DMS114 treated with DMSO at 0.1 percent for 48 hours (cell line): ENCODE measurements around the gene PRM3.

Experiments
- DNase-seq: peaks from one replicate; lab custom pipeline; 2025; ENCODE audit not compliant: unreplicated experiment; lab: John Stamatoyannopoulos, UW

Gene PRM3, protein sequence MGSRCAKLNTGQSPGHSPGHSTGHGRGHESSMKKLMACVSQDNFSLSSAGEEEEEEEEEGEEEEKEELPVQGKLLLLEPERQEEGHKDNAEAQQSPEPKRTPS

DNA sequence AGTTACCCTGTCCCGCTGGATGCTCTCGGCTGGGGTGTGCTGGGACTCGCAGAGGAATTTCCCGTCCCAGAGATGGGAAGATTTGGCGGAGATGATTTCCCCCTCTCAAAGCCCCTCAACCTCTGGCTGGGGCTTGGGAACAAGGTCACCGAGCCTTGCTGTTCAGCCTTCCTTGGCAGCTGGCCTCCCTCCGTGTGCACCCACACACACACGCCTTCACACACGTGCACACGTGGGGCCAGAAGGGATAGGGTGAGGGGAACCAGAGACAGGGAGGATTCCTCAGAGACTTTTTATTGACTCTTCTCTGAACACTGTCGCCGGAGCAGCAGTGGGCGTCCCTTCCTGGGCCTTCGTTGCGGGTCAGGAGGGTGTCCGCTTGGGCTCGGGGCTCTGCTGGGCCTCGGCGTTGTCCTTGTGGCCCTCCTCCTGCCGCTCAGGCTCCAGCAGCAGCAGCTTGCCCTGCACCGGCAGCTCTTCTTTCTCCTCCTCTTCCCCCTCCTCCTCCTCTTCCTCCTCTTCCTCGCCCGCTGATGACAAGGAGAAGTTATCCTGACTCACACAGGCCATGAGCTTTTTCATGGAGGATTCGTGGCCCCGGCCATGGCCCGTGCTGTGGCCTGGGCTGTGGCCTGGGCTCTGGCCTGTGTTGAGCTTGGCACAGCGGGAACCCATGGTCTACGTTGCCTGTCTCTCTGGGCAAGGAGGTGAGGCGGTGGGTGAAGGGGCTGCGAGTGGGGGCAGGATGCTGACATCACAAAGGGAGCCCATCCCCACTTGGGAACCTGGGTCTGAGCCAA is at the start of gene PRM3:
TSS of gene PRM3 (minus strand) at position 709 of the 800 bp plus-strand sequence. CDS start at position 675, 34 bp downstream.
- no peak for DNase-seq

DNA sequence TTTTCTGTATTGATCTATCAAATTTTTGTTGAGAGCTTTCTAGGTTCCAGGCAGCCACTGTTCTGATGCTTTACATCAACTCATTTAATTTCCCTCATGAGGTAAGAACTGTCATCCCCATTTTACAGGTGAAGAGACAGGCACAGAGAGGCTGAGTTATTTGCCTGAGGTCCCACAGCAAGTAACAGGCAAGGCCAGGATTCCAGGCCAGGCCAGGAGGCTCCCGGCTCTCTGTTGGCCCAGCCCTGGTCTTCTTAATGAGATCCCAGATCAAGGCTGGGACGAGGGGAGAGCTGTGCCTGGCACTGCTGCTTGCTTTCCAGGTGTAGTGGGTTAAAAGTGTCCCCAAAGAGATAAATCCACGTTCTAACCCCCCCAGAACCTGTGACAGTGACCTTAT is 49.4 kb upstream of the PRM3 start:
- DNase-seq = no peak

DNA sequence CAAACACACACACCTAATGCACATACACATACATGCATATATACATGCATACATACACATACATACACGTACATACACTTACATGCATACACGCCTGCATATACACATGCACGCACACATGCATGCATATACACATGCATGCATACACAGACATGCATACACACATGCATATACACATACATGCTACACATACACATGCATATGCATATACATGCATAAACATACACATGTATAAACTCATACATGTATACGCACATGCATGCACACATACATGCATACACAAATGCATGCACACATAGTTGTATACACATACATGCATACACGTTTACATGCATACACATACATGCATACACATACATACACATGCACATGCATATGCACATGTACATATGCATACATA is 48.2 kb upstream of the PRM3 start:
- DNase-seq = no peak

DNA sequence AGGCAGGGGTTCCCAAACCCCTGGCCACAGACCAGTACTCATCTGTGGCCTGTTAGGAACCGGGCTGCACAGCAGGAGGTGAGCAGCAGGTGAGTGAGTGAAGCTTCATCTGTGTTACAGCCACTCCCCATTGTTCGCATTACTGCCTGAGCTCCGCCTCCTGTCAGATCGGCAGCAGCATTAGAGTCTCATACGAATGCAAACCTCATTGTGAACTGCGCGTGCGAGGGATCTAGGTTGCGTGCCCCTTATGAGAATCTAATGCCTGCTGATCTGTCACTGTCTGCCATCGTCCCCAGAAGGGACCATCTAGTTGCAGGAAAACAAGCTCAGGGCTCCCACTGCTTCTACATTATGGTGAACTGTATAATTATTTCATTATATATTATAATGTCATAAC is 46.7 kb upstream of the PRM3 start:
- no peak for DNase-seq

DNA sequence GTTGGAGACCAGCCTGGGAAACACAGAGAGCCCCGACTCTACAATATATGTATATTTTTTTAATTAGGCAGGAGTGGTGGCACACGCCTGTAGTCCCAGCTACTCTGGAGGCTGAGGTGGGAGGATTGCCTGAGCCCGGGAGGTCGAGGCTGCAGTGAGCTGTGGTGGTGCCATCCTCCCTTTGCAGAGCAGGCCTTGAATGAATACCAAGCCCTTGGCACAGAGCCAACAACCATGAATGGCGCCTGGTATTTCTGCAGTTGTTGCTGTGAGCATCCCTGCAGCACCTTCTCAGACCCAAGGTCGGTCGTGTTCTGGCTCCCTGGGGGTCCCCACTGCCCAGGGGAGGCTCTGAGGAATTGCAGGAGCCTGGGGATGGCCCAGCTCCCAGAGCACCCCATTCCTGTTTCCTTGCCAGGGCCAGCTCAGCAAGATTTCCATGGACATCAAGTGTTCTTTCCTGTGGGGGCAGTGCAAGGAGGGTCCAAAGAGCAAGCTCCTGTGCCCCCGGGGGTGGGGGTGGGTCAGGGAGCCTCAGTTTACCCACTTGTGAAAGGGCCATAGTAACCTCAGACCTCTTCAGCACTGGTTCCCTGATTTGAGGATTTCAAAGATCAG is 46.2 kb upstream of the PRM3 start:
- DNase-seq = no peak

DNA sequence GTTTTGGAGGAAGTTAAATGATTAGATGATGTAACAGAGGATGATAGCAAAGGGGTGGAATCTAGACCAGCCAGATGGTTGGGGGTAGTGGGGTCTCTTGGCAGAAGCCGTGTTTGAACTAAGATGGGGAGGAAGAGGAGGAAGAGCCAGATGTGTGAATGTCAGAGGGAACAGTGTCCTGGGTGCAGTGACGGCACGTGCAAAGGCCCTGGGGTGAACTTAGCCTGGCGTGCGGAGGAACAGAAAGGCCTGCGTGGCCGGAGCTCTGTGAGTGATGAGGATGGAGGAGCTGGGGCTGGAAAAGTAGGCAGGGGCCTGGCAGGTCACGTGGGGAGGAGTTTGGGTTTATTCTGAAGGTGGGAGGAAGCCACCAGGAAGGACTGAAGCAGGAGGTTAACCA is 45.4 kb upstream of the PRM3 start:
- no peak for DNase-seq

DNA sequence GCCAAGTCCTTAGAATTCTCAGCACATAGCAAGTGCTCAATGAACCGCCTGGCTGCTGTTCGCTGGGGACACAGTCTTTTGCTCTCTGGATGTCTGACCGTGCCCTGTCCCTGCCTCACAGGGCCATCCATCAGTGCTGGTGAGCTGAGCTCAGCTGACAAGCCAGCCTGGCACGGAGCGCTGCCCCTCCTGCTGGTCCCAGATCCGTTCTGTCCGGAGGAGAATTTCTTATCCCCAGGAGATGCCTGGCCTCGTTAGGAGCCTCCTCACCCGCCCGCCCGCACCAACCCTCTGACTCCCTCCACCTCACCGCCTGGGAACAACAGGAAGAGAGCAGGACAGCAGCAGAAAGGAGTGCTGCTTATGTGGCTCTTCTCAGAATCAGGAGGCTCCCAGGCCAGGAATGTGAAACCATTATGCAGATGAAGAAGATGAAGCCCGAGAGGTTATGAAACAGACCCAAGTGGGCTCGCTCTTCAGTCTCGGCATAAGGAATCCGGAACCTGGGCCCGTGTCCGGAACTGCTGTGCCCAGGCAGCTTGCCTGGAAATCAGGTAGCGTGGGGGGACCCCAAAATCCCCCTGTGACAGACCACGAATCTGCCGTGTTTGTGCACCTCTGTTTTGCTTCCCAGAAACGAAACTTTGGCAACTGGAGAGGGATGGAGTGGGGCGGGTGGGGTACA is 43.0 kb upstream of the PRM3 start:
- no peak for DNase-seq

DNA sequence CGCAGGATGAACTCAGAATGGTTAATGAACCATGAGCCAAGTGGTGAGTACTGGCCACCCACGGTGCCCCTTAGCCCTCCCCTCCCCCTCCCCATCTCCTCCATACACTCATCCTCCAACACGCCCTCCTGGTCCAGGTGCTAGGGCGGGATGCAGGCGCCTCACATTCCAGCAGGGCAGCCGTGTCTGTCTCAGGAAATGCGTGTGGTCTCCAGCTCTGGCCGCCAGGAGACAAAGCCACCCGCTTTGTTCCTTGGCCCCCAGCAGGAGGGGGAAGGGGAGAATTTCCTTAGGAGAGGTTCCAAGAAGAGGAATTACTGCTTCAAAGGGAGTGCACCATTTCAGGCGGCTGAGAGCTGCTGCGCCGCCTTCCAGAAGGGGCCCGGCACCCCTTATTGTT is 42.1 kb upstream of the PRM3 start:
- DNase-seq = no peak

DNA sequence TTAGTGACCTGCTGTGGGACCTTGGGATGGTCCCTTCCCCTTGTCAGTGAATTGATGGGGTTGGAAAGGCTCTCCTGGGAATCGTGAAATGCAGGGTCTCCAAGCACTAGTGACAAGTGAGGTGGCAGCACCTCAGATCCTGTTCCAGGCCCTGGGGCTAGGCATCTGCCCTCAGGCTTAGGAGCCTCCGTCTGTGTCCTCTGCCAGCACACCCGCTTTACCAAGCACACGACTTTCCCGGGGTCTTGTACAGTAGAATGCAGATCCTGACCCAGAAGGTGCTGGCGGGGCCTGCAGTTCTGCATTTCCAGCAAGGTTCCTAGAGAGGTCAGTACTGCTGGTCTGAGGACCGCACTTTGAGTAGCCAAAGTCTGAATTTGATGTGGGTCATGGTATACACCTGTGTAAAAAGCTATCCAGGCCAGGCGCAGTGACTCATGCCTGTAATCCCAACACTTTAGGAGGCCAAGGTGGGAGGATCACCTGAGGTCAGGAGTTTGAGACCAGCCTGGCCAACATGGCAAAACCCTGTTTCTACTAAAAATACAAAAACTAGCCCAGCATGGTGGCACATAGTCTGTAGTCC is 41.0 kb upstream of the PRM3 start:
- DNase-seq = no peak

DNA sequence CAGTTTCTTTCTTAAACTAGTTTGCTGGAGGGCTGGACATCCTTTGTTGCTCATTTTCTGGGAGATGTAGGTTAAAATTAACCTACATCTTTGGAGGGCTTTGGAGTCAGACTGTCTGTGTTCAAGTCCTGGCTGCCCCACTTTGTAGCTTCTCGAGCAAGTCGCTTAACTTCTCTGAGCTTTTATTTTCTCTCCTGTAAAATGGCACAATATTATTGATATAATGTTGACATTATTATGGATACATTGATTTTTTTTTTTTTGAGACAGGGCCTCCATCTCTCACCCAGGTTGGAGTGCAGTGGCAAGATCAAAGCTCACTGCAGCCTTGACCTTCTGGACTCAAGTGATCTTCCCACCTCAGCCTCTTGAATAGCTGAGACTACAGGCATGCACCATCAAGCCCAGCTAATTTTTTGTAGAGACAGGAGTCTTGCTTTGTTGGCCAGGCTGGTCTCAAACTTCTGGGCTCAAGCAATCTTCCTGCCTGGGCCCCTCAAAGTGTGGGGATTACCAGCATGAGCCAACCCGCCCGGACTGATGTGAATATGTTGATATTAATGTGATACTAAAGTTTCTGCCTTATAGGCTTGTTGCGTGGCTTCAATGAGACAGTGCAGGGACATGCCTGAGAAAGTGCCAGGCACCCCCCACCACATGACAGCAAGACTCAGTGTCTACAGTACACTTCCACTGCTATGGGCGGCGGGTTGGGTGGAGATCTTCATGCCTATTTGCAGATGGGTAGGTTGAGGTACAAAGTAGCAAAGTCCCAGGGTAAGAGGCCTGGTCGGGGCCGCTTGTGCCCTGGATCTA is 40.3 kb upstream of the PRM3 start:
- DNase-seq = no peak

DNA sequence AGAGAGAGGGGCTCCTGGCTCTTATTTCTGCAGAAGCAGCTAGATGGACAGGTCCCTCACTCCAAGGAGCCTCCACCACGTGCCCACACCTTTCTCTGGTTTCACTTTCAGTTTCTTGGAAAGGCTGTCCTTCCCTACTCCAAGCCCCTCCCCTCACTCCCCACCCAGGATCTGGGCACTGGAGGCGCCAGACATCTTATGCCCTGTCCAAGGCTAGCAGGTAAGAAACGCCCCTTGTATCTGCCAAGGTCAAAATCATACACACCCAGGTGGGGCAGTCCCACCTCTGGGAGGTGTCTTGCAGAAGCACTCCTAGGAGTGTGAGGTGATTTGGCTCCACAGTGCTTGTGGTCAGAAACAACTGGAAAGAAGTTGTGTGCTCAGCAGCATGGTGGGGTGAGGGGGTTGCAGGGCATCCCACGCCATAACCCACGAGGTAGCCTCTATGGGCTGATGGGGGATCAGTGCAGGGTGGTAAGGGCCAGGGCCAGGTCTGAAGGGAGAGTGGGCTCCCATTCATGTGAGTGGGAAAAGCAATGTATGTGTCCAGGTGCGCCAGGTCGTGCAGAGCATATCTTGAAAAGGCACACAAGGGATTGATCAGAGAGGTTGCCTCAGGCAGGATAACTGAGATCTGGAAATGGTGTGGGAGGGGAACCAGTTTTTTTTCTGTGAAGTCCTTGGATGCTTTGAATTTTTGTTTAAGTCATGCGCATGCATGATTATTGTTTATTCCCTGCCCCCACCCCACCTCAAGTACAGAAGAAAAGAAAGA is 39.5 kb upstream of the PRM3 start:
- no peak for DNase-seq

DNA sequence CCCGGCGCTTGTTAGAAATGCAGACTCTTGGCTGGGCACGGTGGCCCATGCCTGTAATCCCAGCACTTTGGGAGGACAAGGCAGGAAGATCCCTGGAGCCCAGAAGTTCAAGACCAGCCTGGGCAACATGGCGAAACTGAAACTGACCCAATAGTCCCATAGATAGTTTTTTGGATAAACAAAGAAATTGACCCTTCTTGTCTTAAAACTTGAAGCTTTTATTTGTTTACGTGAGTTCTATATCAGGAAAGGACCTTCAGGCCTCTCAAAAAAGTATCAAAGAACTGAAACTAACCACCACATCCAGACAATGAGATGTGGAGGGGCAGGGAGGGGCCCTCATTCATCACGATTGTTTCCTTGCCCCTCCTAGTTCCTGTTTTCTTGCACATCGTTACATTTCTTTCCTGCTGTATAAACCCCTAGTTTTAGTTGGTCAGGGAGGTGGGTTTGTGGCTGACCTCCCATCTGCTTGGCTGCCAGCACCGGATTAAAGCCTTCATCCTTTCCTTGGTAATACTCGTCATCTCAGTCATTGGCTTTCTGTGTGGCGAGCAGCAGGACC is 37.6 kb upstream of the PRM3 start:
- DNase-seq = no peak

DNA sequence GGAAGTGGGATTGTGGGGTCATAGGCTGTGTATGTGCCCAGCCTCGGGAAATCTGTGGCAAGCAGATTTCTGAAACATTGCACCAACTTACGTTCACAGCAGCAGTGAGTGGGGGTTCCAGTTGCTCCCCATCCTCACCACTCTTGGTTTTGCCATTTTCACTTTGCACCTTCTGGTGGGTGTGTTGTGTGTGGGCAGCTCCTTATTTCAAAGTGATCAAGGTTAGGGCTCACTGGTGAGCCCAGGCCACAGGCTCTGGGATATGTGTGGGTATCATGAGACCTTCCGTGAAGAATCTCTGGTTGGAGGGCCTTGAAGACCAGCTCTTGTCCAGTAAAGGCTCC is 37.2 kb upstream of the PRM3 start:
- no peak for DNase-seq

DNA sequence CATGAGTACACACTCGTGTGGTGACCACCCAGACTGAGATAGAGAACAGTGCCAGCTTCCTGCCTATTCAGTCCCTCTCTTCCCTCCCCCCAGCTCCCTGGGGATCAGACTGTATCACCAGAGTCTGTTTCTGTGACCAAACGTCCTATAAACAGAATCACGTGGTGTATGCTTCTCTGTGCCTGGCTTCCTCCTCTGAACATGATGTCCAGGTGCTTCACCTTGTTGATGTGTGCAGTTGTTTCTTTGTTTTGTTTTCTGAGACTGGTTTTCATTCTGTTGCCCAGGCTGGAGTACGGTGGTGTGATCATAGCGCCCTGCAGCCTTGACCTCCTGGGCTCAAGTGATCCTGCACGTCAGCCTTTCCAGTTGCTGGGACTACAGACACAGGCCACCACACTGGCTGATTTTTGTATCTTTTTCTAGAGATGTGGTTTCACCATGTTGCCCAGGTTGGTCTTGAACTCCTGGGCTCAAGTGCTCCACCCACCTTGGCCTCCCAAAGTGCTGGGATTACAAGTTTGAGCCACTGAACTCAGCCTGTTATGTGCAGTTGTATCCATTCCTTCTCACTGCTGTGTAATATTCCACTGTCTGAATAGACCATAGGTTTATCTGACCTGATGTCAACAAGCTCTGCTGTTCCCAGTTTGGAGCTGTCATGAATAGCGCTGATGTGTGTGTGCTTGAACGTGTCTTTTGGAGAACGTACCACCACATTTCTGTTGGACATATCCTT is 36.6 kb upstream of the PRM3 start:
- DNase-seq = no peak

DNA sequence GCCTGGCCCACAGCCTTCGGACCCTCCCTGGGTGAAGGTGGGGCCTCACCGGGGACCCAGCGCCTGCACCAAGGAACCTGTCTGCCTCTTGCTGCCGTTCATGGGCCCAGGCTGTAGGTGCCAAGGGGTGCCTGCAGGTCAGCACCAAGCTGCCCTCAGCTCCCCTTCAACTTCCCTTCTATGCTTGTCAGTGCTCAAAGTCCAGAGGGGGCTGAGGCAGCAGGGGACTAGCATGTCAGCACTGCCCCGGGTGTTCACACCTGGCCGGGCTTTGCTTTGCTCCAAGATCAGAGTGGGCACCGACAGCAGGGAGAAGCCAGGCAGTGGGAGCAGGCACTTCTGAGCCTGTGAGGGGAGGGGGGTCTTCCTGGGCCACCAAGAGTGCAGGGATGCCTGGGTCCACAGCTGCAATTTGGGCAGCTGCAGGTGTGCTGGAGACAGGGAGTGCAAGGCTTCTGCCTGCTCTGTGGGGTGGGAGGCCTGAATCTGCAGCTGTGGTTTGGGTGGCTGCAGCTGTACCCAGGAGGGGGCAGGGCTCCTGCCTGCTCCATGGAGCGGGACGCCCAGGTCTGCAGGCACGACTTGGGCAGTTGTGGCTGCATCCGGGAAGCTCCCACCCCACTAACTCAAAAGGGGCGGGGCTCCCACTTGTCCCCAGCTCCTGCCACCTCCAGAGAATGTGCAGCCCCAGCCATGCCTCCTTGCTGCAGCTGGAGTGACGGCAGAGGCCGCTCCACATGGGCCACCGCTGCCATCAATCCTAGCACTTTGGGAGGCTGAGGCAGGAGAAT is 35.3 kb upstream of the PRM3 start:
- no peak for DNase-seq

DNA sequence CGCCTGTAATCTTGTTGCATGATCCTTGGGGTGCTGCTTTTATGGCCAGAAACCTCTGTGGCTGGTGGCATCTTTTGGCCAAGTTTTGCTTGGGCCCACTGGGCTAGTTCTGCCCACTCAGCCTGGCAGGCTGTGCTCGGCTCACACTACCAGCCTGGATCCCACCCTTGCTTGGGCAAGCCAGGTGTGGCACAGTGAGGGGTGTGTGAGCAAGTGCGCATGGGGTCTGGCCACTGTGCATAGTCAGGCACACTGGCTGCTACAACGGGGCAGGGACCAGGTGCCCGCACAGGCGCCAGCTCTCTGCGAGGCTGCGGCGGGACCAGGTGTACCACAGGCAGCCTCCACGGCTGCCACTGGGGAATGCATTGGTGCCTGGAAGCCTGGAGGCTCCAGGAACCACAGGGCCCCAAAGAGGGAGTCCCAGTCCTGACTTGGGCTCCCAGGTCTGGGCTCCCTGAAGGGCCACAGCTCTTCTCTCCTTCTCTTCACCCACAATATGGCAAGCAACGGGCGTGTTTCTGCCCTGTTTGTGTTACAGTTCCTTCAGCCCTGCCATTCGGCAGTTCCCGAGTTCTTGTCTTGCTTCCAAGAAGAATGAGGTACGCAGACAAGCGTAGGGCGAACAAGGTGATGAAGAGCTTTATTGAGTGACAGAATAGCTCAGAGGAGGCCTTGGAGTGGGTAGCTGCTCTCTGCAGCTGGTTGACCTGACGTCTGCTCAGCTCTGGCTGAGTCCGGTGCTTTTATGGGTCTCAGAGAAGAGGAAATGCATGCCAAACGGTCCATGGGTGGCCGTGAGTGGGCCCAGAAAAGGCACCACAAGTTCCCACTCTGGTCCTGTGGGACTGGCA is 34.4 kb upstream of the PRM3 start:
- DNase-seq = no peak

DNA sequence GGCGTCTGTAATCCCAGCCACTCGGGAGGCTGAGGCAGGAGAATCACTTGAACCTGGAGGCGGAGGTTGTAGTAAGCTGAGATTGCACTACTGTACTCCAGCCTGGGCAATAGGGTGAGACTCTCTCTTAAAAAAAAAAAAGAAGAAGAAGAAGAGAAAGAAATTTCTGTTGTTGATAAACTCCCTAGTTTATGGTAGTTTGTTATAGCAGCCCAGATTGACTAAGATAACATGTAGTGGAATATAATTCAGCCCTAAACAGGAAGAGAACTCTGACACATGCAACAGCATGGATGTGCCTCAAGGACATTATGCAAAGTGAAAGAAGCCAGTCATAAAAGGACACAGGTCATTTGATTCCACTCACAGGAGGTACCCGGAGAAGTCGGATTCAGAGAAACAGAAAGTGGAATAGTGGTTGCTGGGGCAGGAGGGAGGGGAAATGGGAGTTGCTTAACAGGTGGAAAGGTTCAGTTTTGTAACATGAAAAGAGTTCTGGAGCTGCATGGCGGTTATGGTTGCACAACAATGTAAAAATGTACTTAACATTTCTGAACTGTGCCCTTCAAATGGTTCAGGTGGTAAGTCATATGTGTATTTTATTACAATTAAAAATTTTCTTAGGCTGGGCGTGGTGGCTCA is 33.7 kb upstream of the PRM3 start:
- DNase-seq = no peak
